Tibial artery (tissue), 4 donors: ENCODE measurements around the gene PCDH12.
"Not testable (repeated sequence)": the region's sequence is repeated elsewhere in the genome, so short reads cannot be mapped to it uniquely, and the experiment has no call there.

Experiments
- DNase-seq, 2 donors: peaks; one replicate each; pipeline ENCODE4 v3.0.0-alpha.2; 2019
- H3K27ac ChIP-seq, 2 donors: fragments of 200-600 bp; sonication (generic) in 1 of 2; 1 replicate in 1 of 2; 2 replicates in 1 of 2; pipeline ENCODE4 v1.5.1; 2018 to 2019; ENCODE audit warnings: mild to moderate bottlenecking in 1 of 2
- H3K27me3 ChIP-seq, 2 donors: fragments of 200-600 bp; sonication (generic) in 1 of 2; one replicate each; pipeline versions ENCODE4 v1.5.1 to v1.6.0; 2016 to 2019
- H3K36me3 ChIP-seq, 3 donors: fragments of 200-600 bp; sonication (generic) in 2 of 3; one replicate each; pipeline ENCODE4 v1.5.1; 2016 to 2019; ENCODE audit warnings: mild to moderate bottlenecking in 2 of 3
- H3K4me1 ChIP-seq, 4 donors: fragments of 200-600 bp; sonication (generic) in 2 of 4; 1 replicate in 3 of 4; 2 replicates in 1 of 4; pipeline ENCODE4 v1.5.1; 2016 to 2019
- H3K4me3 ChIP-seq, 2 donors: fragments of 200-600 bp; sonication (generic) in 1 of 2; 1 replicate in 1 of 2; 2 replicates in 1 of 2; pipeline ENCODE4 v1.5.1; 2018 to 2019; ENCODE audit warnings: mild to moderate bottlenecking in 2 of 2
- H3K9me3 ChIP-seq, 3 donors: fragments of 200-600 bp; sonication (generic) in 1 of 3; one replicate each; pipeline ENCODE4 v1.5.1; 2016 to 2019
- CTCF ChIP-seq, 2 experiments: fragments of 200-600 bp in 1 of 2; fragments of 450-650 bp in 1 of 2; IDR thresholded peaks; one replicate each; pipeline ENCODE4 v1.5.1; 2017 to 2019; ENCODE audit warnings: antibody characterized with exemption in 2 of 2, mild to moderate bottlenecking in 1 of 2, moderate library complexity in 1 of 2
- intact Hi-C: fragments of 100-400 bp; cut with DNase I; formaldehyde crosslinking; loops from one replicate; pipeline ENCODE4 v1.15.0; 2023; ENCODE audit warnings: low total_unique reads

PCDH12 gene

GRCh38 chr5:141928051-141928450, 30.0 kb downstream of the PCDH12 start:
- peaks cover 0 to 13% (median 12%) of the 10 kb centered on the region in 4 donors for H3K4me1 ChIP-seq
- H3K4me3 ChIP-seq = no peak overlapping the region
- no peak overlapping the region for H3K27ac ChIP-seq
- H3K27me3 ChIP-seq = no peaks in the 10 kb centered on the region
- no peak for TF ChIP-seq CTCF (IDR thresholded peaks at IDR 0.05)
- H3K36me3 ChIP-seq = peaks cover 64 to 81% (median 76%) of the 10 kb centered on the region in 3 donors
- H3K9me3 ChIP-seq = no peaks in the 10 kb centered on the region
- peak in 1 of 2 donors; percentile 57 for DNase-seq
- intact Hi-C loops = no loop called here

- H3K9me3 ChIP-seq = no peaks in the 10 kb centered on the region
- no peak for DNase-seq
- peaks cover 0 to 19% (median 17%) of the 10 kb centered on the region in 4 donors for H3K4me1 ChIP-seq
- TF ChIP-seq CTCF (IDR thresholded peaks at IDR 0.05) = no peak
- H3K36me3 ChIP-seq = peaks cover 50 to 65% (median 63%) of the 10 kb centered on the region in 3 donors
- H3K27me3 ChIP-seq = no peaks in the 10 kb centered on the region
- H3K4me3 ChIP-seq = no peak overlapping the region
- H3K27ac ChIP-seq = no peak overlapping the region
- intact Hi-C loops = no loop called here
Measured at GRCh38 chr5:141926434-141926833, 31.6 kb downstream of the PCDH12 start.

- peaks cover 0 to 19% (median 17%) of the 10 kb centered on the region in 4 donors for H3K4me1 ChIP-seq
- H3K36me3 ChIP-seq = peaks cover 28 to 37% (median 35%) of the 10 kb centered on the region in 3 donors
- H3K27ac ChIP-seq = peak within 1 kb of the TSS; percentile 93 to 97
- peak within 1 kb of the TSS; percentile 63 to 84 for H3K4me3 ChIP-seq
- peak; percentile 94 to 97 for DNase-seq
- no peaks in the 10 kb centered on the region for H3K9me3 ChIP-seq
- intact Hi-C loops = no loop called here
- no peaks in the 10 kb centered on the region for H3K27me3 ChIP-seq
- TF ChIP-seq CTCF (IDR thresholded peaks at IDR 0.05) = no peak
Measured at GRCh38 chr5:141923448-141924313, 34.3 kb downstream of the PCDH12 start, which contains the start of gene DELE1. DELE1 (plus strand) TSS chr5:141923871; CDS start chr5:141923942, 71 bp downstream.

GRCh38 chr5:141922827-141923447, 35.1 kb downstream of the PCDH12 start:
- peaks cover 0 to 19% (median 17%) of the 10 kb centered on the region in 4 donors for H3K4me1 ChIP-seq
- H3K27me3 ChIP-seq, H3K9me3 ChIP-seq, intact Hi-C loops: not testable (repeated sequence)
- peaks cover 20 to 30% (median 28%) of the 10 kb centered on the region in 3 donors for H3K36me3 ChIP-seq
- DNase-seq = peak in 1 of 2 donors; percentile 38
- peak overlapping the region; percentile 63 to 84 for H3K4me3 ChIP-seq
- peak overlapping the region; percentile 93 to 97 for H3K27ac ChIP-seq

- intact Hi-C loops = no loop called here
- H3K27me3 ChIP-seq = no peaks in the 10 kb centered on the region
- peaks cover 0 to 8% (median 8%) of the 10 kb centered on the region in 3 donors for H3K36me3 ChIP-seq
- H3K27ac ChIP-seq = no peak overlapping the region
- peaks cover 0 to 19% (median 17%) of the 10 kb centered on the region in 4 donors for H3K4me1 ChIP-seq
- TF ChIP-seq CTCF (IDR thresholded peaks at IDR 0.05) = no peak
- no peaks in the 10 kb centered on the region for H3K9me3 ChIP-seq
- no peak overlapping the region for H3K4me3 ChIP-seq
- DNase-seq = peak in 1 of 2 donors; percentile 17
Measured at GRCh38 chr5:141920771-141921170, 37.2 kb downstream of the PCDH12 start.
